HG02973 (cell line): ENCODE results near the gene SKA1.
"Not testable (repeated sequence)": the region's sequence is repeated elsewhere in the genome, so short reads cannot be mapped to it uniquely, and the experiment has no call there.

Source experiments
- ATAC-seq: cut with Tn5 transposase; IDR thresholded peaks from one replicate; pipeline ENCODE4 v1.9.1; 2021; ENCODE audit warnings: moderate library complexity; ENCODE audit not compliant: unreplicated experiment

Gene SKA1

GRCh38 chr18:50427896-50428295 is 53.0 kb downstream of the SKA1 start:
- no peak for ATAC-seq

- ATAC-seq: no peak
These were observed 53.8 kb downstream of the SKA1 start for GRCh38 chr18:50428531-50429206.

GRCh38 chr18:50429207-50429948 is 54.5 kb downstream of the SKA1 start:
- ATAC-seq: no peak

- ATAC-seq: no peak
These were observed 58.1 kb downstream of the SKA1 start for GRCh38 chr18:50432915-50433314.

GRCh38 chr18:50436742-50437141 is 61.9 kb downstream of the SKA1 start:
- not testable (repeated sequence) for ATAC-seq

- ATAC-seq: no peak
These were observed 64.7 kb downstream of the SKA1 start for GRCh38 chr18:50439460-50440015.

- no peak for ATAC-seq
These were observed 66.2 kb downstream of the SKA1 start for GRCh38 chr18:50441016-50441415.

GRCh38 chr18:50441501-50441900 is 66.7 kb downstream of the SKA1 start:
- no peak for ATAC-seq
